ENCODE results near the gene CPLANE2.

The CPLANE2 gene

GRCh38 chr1:16184557-16185303, 52.3 kb downstream of the CPLANE2 start (continued):
- TF ChIP-seq TRIM28 (IDR thresholded peaks at IDR 0.05; ENCODE audit: borderline replicate concordance, low read length) = no peak
- no peak for TF ChIP-seq ZNF175 (tag by site-specific recombination; IDR thresholded peaks at IDR 0.05)
- no peak for TF ChIP-seq ZNF791 (tag by site-specific recombination; IDR thresholded peaks at IDR 0.05)
- no peak for TF ChIP-seq ZFP3 (tag by site-specific recombination; IDR thresholded peaks at IDR 0.05; ENCODE audit: low read depth)
- TF ChIP-seq ZNF626 (tag by site-specific recombination; IDR thresholded peaks at IDR 0.05) = no peak
- TF ChIP-seq TSHZ1 (tag by site-specific recombination; IDR thresholded peaks at IDR 0.05; ENCODE audit: borderline replicate concordance) = no peak
- TF ChIP-seq, protein P1, sequence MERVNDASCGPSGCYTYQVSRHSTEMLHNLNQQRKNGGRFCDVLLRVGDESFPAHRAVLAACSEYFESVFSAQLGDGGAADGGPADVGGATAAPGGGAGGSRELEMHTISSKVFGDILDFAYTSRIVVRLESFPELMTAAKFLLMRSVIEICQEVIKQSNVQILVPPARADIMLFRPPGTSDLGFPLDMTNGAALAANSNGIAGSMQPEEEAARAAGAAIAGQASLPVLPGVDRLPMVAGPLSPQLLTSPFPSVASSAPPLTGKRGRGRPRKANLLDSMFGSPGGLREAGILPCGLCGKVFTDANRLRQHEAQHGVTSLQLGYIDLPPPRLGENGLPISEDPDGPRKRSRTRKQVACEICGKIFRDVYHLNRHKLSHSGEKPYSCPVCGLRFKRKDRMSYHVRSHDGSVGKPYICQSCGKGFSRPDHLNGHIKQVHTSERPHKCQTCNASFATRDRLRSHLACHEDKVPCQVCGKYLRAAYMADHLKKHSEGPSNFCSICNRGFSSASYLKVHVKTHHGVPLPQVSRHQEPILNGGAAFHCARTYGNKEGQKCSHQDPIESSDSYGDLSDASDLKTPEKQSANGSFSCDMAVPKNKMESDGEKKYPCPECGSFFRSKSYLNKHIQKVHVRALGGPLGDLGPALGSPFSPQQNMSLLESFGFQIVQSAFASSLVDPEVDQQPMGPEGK (tag by site-specific recombination; IDR thresholded peaks at IDR 0.05) = 0 out of 2 replicates have a peak, but pooled peaks have one; percentile 13
- peak; percentile 52 for TF ChIP-seq KLF1 (tag by site-specific recombination; IDR thresholded peaks at IDR 0.05)
- no peak for TF ChIP-seq ZNF146 (tag by site-specific recombination; IDR thresholded peaks at IDR 0.05)
- no peak for TF ChIP-seq ZNF280D (tag by site-specific recombination; IDR thresholded peaks at IDR 0.05)
- no peak for TF ChIP-seq ZNF157 (tag by site-specific recombination; IDR thresholded peaks at IDR 0.05)
- no peak for TF ChIP-seq IKZF3 (tag by site-specific recombination; IDR thresholded peaks at IDR 0.05)
- no peak for TF ChIP-seq ZNF785 (tag by site-specific recombination; IDR thresholded peaks at IDR 0.05)
- no peak for TF ChIP-seq KLF8 (tag by site-specific recombination; IDR thresholded peaks at IDR 0.05)
- no peak for TF ChIP-seq ZNF350 (tag by site-specific recombination; IDR thresholded peaks at IDR 0.05)
- no peak for TF ChIP-seq ZNF19 (tag by site-specific recombination; IDR thresholded peaks at IDR 0.05; ENCODE audit: low read depth)
- no peak for TF ChIP-seq ZNF335 (tag by site-specific recombination; conservative IDR thresholded peaks at IDR 0.05)
- TF ChIP-seq ZNF140 (tag by site-specific recombination; IDR thresholded peaks at IDR 0.05) = no peak
- TF ChIP-seq ZNF112 (tag by site-specific recombination; IDR thresholded peaks at IDR 0.05) = no peak
- no peak for TF ChIP-seq ZNF174 (tag by site-specific recombination; IDR thresholded peaks at IDR 0.05)
- TF ChIP-seq ZSCAN23 (tag by site-specific recombination; IDR thresholded peaks at IDR 0.05) = no peak
